Activated naive CD4-positive, alpha-beta T cell treated with anti-CD3 and anti-CD28 coated beads for 36 hours (primary cell): ENCODE measurements around the gene ADAT3. TPM values are rescaled to one million over a fixed set of nuclear protein-coding genes. Genes with fewer than 3 reads are reported as not detected.

ENCODE experiments used
- CTCF ChIA-PET: fragments of 350-600 bp; sonication (Branson Sonifier 250); formaldehyde crosslinking; loops from one replicate; lab custom pipeline; 2021; ENCODE audit warnings: antibody characterized with exemption; lab: Charles Lee
- DNase-seq: peaks from one replicate; pipeline ENCODE4 v3.0.0-alpha.2; 2020
- H3K27ac Mint-ChIP-seq: one replicate; pipeline ENCODE4 v1.8.0; 2021; ENCODE audit warnings: mild to moderate bottlenecking, mixed read lengths
- H3K27me3 Mint-ChIP-seq: one replicate; pipeline ENCODE4 v1.8.0; 2021; ENCODE audit warnings: low read depth, mixed read lengths
- H3K36me3 Mint-ChIP-seq: one replicate; pipeline ENCODE4 v1.8.0; 2021; ENCODE audit warnings: low read depth, mixed read lengths
- H3K4me1 Mint-ChIP-seq: one replicate; pipeline ENCODE4 v1.8.0; 2021; ENCODE audit warnings: low read depth, mixed read lengths
- H3K4me3 Mint-ChIP-seq: one replicate; pipeline ENCODE4 v1.8.0; 2021; ENCODE audit warnings: mild to moderate bottlenecking, moderate library complexity, mixed read lengths
- H3K9me3 Mint-ChIP-seq: one replicate; pipeline ENCODE4 v1.8.0; 2021; ENCODE audit warnings: mixed read lengths
- intact Hi-C: fragments of 100-400 bp; cut with micrococcal nuclease; formaldehyde crosslinking; loops from one replicate; pipeline ENCODE4 v1.15.1; 2023
- total RNA-seq, 2 experiments: library from RNA; stranded (reverse); gene quantifications; one replicate each; pipeline ENCODE4 v1.2.3, GENCODE V29; 2021

Gene ADAT3
- total RNA-seq, result 1 to 10 TPM; 3.0 to 3.4 TPM

GRCh38 chr19:1905110-1905862 lies at the start of gene ADAT3, which contains the start of gene SCAMP4:
ADAT3 (plus strand) TSS chr19:1905399; CDS start chr19:1912048, 6,649 bp downstream.
SCAMP4 (plus strand) TSS chr19:1905399; CDS start chr19:1915020, 9,621 bp downstream.
- Mint-ChIP-seq H3K4me1 (peaks cover 46% of the 10 kb centered on the region), H3K9me3 (no peaks in the 10 kb centered on the region), H3K4me3 (peak within 1 kb of the TSS; percentile 89), H3K27ac (peak within 1 kb of the TSS; percentile 89), H3K36me3 (peaks cover 1% of the 10 kb centered on the region), H3K27me3 (no peaks in the 10 kb centered on the region)
- intact Hi-C loops, result loop anchor here (1.0 to 5.0 kb wide), 8 partner anchors 8 to 332 kb away; partner anchors contain the start of genes BTBD2, PLEKHJ1 and SF3A2
- CTCF ChIA-PET, result no interaction called here
- DNase-seq, result peak; percentile 99

GRCh38 chr19:1855828-1856255 lies 49.4 kb upstream of the ADAT3 start:
- H3K4me3 Mint-ChIP-seq, result peak overlapping the region; percentile 70
- H3K36me3 Mint-ChIP-seq, result peaks cover 2% of the 10 kb centered on the region
- peaks cover 63% of the 10 kb centered on the region for H3K4me1 Mint-ChIP-seq
- H3K27ac Mint-ChIP-seq, result peak overlapping the region; percentile 87
- no peaks in the 10 kb centered on the region for H3K9me3 Mint-ChIP-seq
- peak; percentile 68 for DNase-seq
- H3K27me3 Mint-ChIP-seq, result no peaks in the 10 kb centered on the region
- intact Hi-C loops, result loop anchor here (1.0 to 5.0 kb wide), 3 partner anchors 7 to 296 kb away; partner anchors contain the start of genes ADAT3, AP3D1, KLF16 and SCAMP4
- CTCF ChIA-PET, result interaction anchor here (1.6 kb wide), 1 partner anchor 9 kb away, joined by 6 read pairs; no protein-coding TSS in a partner anchor

- intact Hi-C loops, result loop anchor here (5.0 kb wide), 1 partner anchor 296 kb away; the partner anchor contains the start of gene AP3D1
- Mint-ChIP-seq H3K4me3 (peak overlapping the region; percentile 70), H3K27ac (peak overlapping the region; percentile 87), H3K9me3 (no peaks in the 10 kb centered on the region), H3K27me3 (no peaks in the 10 kb centered on the region), H3K4me1 (peaks cover 63% of the 10 kb centered on the region), H3K36me3 (peaks cover 2% of the 10 kb centered on the region)
- no peak for DNase-seq
- CTCF ChIA-PET, result interaction anchor here (1.6 kb wide), 1 partner anchor 8 kb away, joined by 6 read pairs; no protein-coding TSS in a partner anchor
Measured at GRCh38 chr19:1856345-1856697, 48.9 kb upstream of the ADAT3 start.

GRCh38 chr19:1856698-1857603 lies 48.2 kb upstream of the ADAT3 start:
- peaks cover 2% of the 10 kb centered on the region for H3K36me3 Mint-ChIP-seq
- H3K4me1 Mint-ChIP-seq, result peaks cover 67% of the 10 kb centered on the region
- DNase-seq, result peak; percentile 55
- no peaks in the 10 kb centered on the region for H3K27me3 Mint-ChIP-seq
- H3K4me3 Mint-ChIP-seq, result peak overlapping the region; percentile 70
- no peaks in the 10 kb centered on the region for H3K9me3 Mint-ChIP-seq
- CTCF ChIA-PET, result interaction anchor here (1.4 to 2.5 kb wide), 4 partner anchors 8 to 40 kb away, joined by 5 to 10 read pairs (median 7); partner anchors contain the start of gene REXO1
- intact Hi-C loops, result loop anchor here (5.0 kb wide), 1 partner anchor 295 kb away; the partner anchor contains the start of gene AP3D1
- H3K27ac Mint-ChIP-seq, result peak overlapping the region; percentile 87

GRCh38 chr19:1857648-1858326 lies 47.4 kb upstream of the ADAT3 start:
- Mint-ChIP-seq H3K27ac (peak overlapping the region; percentile 71), H3K9me3 (no peaks in the 10 kb centered on the region), H3K4me1 (peaks cover 62% of the 10 kb centered on the region), H3K4me3 (peak overlapping the region; percentile 65), H3K36me3 (peaks cover 2% of the 10 kb centered on the region), H3K27me3 (no peaks in the 10 kb centered on the region)
- CTCF ChIA-PET, result interaction anchor here (1.4 to 2.5 kb wide), 3 partner anchors 9 to 39 kb away, joined by 5 to 10 read pairs (median 8); partner anchors contain the start of gene REXO1
- DNase-seq, result no peak
- intact Hi-C loops, result loop anchor here (5.0 kb wide), 1 partner anchor 295 kb away; the partner anchor contains the start of gene AP3D1

GRCh38 chr19:1858412-1859081 lies 46.7 kb upstream of the ADAT3 start:
- Mint-ChIP-seq H3K9me3 (no peaks in the 10 kb centered on the region), H3K27me3 (no peaks in the 10 kb centered on the region), H3K27ac (peak overlapping the region; percentile 71), H3K4me3 (peak overlapping the region; percentile 21), H3K36me3 (no peaks in the 10 kb centered on the region), H3K4me1 (peaks cover 55% of the 10 kb centered on the region)
- no peak for DNase-seq
- intact Hi-C loops, result loop anchor here (5.0 kb wide), 1 partner anchor 294 kb away; the partner anchor contains the start of gene AP3D1
- CTCF ChIA-PET, result interaction anchor here (1.4 to 2.5 kb wide), 3 partner anchors 9 to 39 kb away, joined by 5 to 10 read pairs (median 8); partner anchors contain the start of gene REXO1

- DNase-seq, result no peak
- peak overlapping the region; percentile 50 for H3K27ac Mint-ChIP-seq
- H3K4me1 Mint-ChIP-seq, result peaks cover 53% of the 10 kb centered on the region
- no peaks in the 10 kb centered on the region for H3K36me3 Mint-ChIP-seq
- CTCF ChIA-PET, result interaction anchor here (2.5 kb wide), 1 partner anchor 10 kb away, joined by 10 read pairs; the partner anchor contains the start of gene REXO1
- no peaks in the 10 kb centered on the region for H3K9me3 Mint-ChIP-seq
- no peaks in the 10 kb centered on the region for H3K27me3 Mint-ChIP-seq
- H3K4me3 Mint-ChIP-seq, result no peak overlapping the region
- intact Hi-C loops, result loop anchor here (5.0 kb wide), 1 partner anchor 293 kb away; the partner anchor contains the start of gene AP3D1
Measured at GRCh38 chr19:1859331-1859781, 45.8 kb upstream of the ADAT3 start.

GRCh38 chr19:1860042-1860775 lies 45.0 kb upstream of the ADAT3 start:
- H3K9me3 Mint-ChIP-seq, result no peaks in the 10 kb centered on the region
- H3K4me3 Mint-ChIP-seq, result no peak overlapping the region
- H3K36me3 Mint-ChIP-seq, result no peaks in the 10 kb centered on the region
- no peak overlapping the region for H3K27ac Mint-ChIP-seq
- CTCF ChIA-PET, result no interaction called here
- DNase-seq, result peak; percentile 66
- H3K27me3 Mint-ChIP-seq, result no peaks in the 10 kb centered on the region
- intact Hi-C loops, result loop anchor here (5.0 kb wide), 4 partner anchors 237 to 453 kb away; partner anchors contain the start of genes DAZAP1, DOT1L, IZUMO4 and MBD3
- peaks cover 45% of the 10 kb centered on the region for H3K4me1 Mint-ChIP-seq

- Mint-ChIP-seq H3K4me1 (peaks cover 46% of the 10 kb centered on the region), H3K4me3 (peak overlapping the region; percentile 90), H3K27me3 (no peaks in the 10 kb centered on the region), H3K36me3 (no peaks in the 10 kb centered on the region), H3K27ac (peak overlapping the region; percentile 60), H3K9me3 (no peaks in the 10 kb centered on the region)
- no peak for DNase-seq
- CTCF ChIA-PET, result no interaction called here
- intact Hi-C loops, result loop anchor here (5.0 kb wide), 4 partner anchors 236 to 454 kb away; partner anchors contain the start of genes DAZAP1, DOT1L, IZUMO4 and MBD3
Measured at GRCh38 chr19:1860821-1861598, 44.2 kb upstream of the ADAT3 start.
